Heart right ventricle (tissue), 16 donors: ENCODE data around the gene KDM3A. TPM values are rescaled to one million over a fixed set of nuclear protein-coding genes. Genes with fewer than 3 reads are reported as not detected.
A peak's percentile ranks its signal among the peaks of the same experiment; 100 is the strongest.

Experiments used
- ATAC-seq, 8 donors: fragments of 200-7000 bp; cut with Tn5 transposase; one replicate each; pipeline ENCODE4 v1.9.1; 2020; ENCODE audit warnings: mild to moderate bottlenecking in 8 of 8, moderate library complexity in 8 of 8, moderate number of reproducible peaks in 1 of 8
- DNase-seq, 2 donors: peaks; one replicate each; pipeline ENCODE4 v3.0.0-alpha.2; 2020
- H3K27ac ChIP-seq, 10 donors: fragments of 200-600 bp; sonication (generic) in 2 of 10; one replicate each; pipeline versions ENCODE4 v1.5.0 to v1.8.0; 2020 to 2022; ENCODE audit warnings: mild to moderate bottlenecking in 3 of 10
- H3K27me3 ChIP-seq, 7 donors: fragments of 200-600 bp; one replicate each; pipeline ENCODE4 v1.8.0; 2021 to 2022; ENCODE audit warnings: mild to moderate bottlenecking in 2 of 7
- H3K36me3 ChIP-seq, 9 donors: fragments of 200-600 bp; sonication (generic) in 1 of 9; one replicate each; pipeline versions ENCODE4 v1.5.0 to v1.8.0; 2020 to 2022; ENCODE audit warnings: mild to moderate bottlenecking in 2 of 9
- H3K4me1 ChIP-seq, 9 donors: fragments of 200-600 bp; sonication (generic) in 1 of 9; one replicate each; pipeline versions ENCODE4 v1.5.0 to v1.8.0; 2020 to 2022; ENCODE audit warnings: mild to moderate bottlenecking in 4 of 9
- H3K4me3 ChIP-seq, 10 donors: fragments of 200-600 bp; sonication (generic) in 2 of 10; one replicate each; pipeline versions ENCODE4 v1.5.0 to v1.8.0; 2020 to 2022; ENCODE audit warnings: mild to moderate bottlenecking in 7 of 10, moderate library complexity in 2 of 10
- H3K9me3 ChIP-seq, 11 donors: fragments of 200-600 bp in 10 of 11; sonication (generic) in 2 of 11; one replicate each; pipeline versions ENCODE4 v1.5.0 to v1.8.0; 2013 to 2022; ENCODE audit warnings: mild to moderate bottlenecking in 2 of 11, control low read depth in 1 of 11, moderate library complexity in 1 of 11
- WGBS, 2 donors: extraction: QIAGEN DNeasy Blood & Tissue Kit; methylation state at CpG; one replicate each; pipeline ENCODE4 v1.1.7; 2013; ENCODE audit warnings: inconsistent platforms in 1 of 2; 5-methylcytosine and 5-hydroxymethylcytosine counted together
- intact Hi-C, 10 donors: fragments of 100-400 bp; cut with DNase I; formaldehyde crosslinking; loops; one replicate each; pipeline versions ENCODE4 v1.11.1 to v1.14.2; 2022
- polyA plus RNA-seq, 2 donors: library from polyadenylated mRNA; stranded (reverse); fragments of 200-250 nt; gene quantifications; one replicate each; pipeline ENCODE4 v1.2.3, GENCODE V29; 2013
- total RNA-seq, 10 donors: library from RNA; stranded (reverse); fragmentation: NEBNext Ultra II Directional in 3 of 10; extraction: Animal tissue kit (Norgen Biotek cat#: 25700) in 3 of 10; gene quantifications; one replicate each; pipeline versions ENCODE4 v1.2.1 to v1.2.4, GENCODE V29; 2021 to 2023
- TF ChIP-seq, protein P1 (sequence below), 9 donors: fragments of 200-600 bp; sonication (generic) in 2 of 9; IDR thresholded peaks; one replicate each; pipeline versions ENCODE4 v1.5.0 to v1.8.0; 2021 to 2022; ENCODE audit warnings: antibody characterized with exemption in 9 of 9, mild to moderate bottlenecking in 5 of 9, moderate library complexity in 1 of 9
- donor health status: Arrhythmogenic right ventricular cardiomyopathy.
- donor health status: ischemic (EF 13 %, LVEDD 7.1; RV severe dilation, severe dysfunction).
- donor health status: healthy with polysubstance abuse.
- donor health status: DM: no; HTN: yes; CAD: no.
- donor health status: DM: no; HTN: no; CAD: no.
- donor health status: ischemic (EF 25% LVEDD 6.9; RV normal size, moderate dysfunction).
- donor health status: ischemic (EF 25% LVEDD 5.7; RV mildly dilated, moderate dysfunction).
- donor health status: healthy.
- donor health status: DM: yes; HTN: yes; CAD: no.
- donor health status: Ischemic cardiomyopathy.
- donor health status: ischemic (EF 35%, LVEDD 5.7; RV mildly dilated, moderate dysfunction).
- donor health status: nonischemic (EF 11% LVEDD 7.7; RV severe dilation, severe dysfunction).
- donor health status: DM: yes; HTN: yes; CAD: no.
- donor health status: PGD.
- donor health status: ischemic (EF 29% LVEDD 5.4; RV normal size, mild dysfunction).
- donor health status: nonischemic (EF 23%, LVEDD 6.1; RV moderate dilation, normal function).

The KDM3A gene
- total and polyA plus RNA-seq, 12 donors = 17.1 to 53.7 (median 33.1) TPM

DNA sequence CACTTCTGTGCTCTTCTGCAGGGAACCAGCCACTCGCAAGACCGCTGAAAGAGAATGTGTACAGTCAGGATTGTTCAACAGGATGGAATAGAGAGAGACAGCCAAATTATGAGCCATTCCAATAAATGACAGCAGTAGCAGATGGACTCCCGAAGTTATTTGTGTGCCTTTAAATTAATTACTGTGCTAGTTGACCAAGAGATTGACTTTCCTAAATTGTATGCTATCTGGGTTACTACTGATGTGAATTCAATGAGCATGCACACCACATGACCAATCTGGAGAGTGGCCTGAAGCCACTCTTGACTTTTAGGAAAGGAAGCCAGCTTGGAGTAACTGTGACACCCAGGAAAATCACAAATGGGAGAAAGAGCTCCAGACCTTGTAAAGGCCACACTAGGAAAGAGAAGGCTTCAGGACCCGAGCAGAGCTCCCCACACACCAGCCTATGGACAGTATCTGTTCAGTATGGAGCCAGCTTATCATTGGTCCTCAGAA is 69.3 kb downstream of the KDM3A start:
- H3K9me3 ChIP-seq = no peaks in the 10 kb centered on the region
- intact Hi-C loops = loop anchor here in 4 of 10 donors (10.0 kb wide), 3 partner anchors 104 to 254 kb away; partner anchors contain the start of gene RNF103 (in 1 of the 4)
- peaks cover 0 to 43% (median 19%) of the 10 kb centered on the region in 9 donors for H3K4me1 ChIP-seq
- H3K36me3 ChIP-seq = peaks cover 0 to 51% (median 22%) of the 10 kb centered on the region in 9 donors
- no peak for DNase-seq
- peak overlapping the region in 4 of 10 donors; percentile 19 to 42 (median 32) for H3K27ac ChIP-seq
- no peaks in the 10 kb centered on the region for H3K27me3 ChIP-seq
- peak in 2 of 8 donors; percentile 27 to 33 for ATAC-seq
- WGBS, 2 donors = 87 to 89% methylated on average over 4 of the region's 4 CpGs
- no peak overlapping the region for H3K4me3 ChIP-seq
- TF ChIP-seq, protein P1, sequence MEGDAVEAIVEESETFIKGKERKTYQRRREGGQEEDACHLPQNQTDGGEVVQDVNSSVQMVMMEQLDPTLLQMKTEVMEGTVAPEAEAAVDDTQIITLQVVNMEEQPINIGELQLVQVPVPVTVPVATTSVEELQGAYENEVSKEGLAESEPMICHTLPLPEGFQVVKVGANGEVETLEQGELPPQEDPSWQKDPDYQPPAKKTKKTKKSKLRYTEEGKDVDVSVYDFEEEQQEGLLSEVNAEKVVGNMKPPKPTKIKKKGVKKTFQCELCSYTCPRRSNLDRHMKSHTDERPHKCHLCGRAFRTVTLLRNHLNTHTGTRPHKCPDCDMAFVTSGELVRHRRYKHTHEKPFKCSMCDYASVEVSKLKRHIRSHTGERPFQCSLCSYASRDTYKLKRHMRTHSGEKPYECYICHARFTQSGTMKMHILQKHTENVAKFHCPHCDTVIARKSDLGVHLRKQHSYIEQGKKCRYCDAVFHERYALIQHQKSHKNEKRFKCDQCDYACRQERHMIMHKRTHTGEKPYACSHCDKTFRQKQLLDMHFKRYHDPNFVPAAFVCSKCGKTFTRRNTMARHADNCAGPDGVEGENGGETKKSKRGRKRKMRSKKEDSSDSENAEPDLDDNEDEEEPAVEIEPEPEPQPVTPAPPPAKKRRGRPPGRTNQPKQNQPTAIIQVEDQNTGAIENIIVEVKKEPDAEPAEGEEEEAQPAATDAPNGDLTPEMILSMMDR (IDR thresholded peaks at IDR 0.05) = no peak

DNA sequence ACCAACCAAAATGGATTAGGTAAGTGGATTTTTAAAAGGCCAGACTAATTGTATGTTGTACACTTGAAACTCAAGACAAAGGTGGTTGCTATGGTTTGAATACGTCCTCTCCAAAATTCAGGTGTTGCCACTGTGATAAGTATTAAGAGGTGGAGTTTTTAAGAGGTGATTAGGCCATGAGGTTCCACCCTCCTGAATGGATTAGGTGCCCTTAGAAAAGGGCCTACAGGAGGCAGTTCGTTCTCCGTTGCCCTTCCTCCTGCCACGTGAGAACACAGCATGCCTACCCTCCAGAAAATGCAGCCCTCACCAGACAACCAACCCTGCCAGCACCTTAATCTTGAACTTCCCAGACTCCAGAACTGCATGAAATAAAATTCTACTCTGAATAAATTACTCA is 70.9 kb downstream of the KDM3A start:
- DNase-seq = no peak
- ATAC-seq = no peak
- Histone ChIP-seq H3K27ac (no peak overlapping the region), H3K36me3 (peaks cover 0 to 36% (median 19%) of the 10 kb centered on the region in 9 donors), H3K27me3 (no peaks in the 10 kb centered on the region), H3K9me3 (no peaks in the 10 kb centered on the region), H3K4me1 (peaks cover 0 to 43% (median 19%) of the 10 kb centered on the region in 9 donors), H3K4me3 (no peak overlapping the region)
- TF ChIP-seq, protein P1 (IDR thresholded peaks at IDR 0.05) = no peak
- 74 to 86% methylated on average over 4 of the region's 4 CpGs for WGBS, 2 donors
- intact Hi-C loops = loop anchor here in 4 of 10 donors (10.0 kb wide), 3 partner anchors 103 to 253 kb away; partner anchors contain the start of gene RNF103 (in 1 of the 4)

DNA sequence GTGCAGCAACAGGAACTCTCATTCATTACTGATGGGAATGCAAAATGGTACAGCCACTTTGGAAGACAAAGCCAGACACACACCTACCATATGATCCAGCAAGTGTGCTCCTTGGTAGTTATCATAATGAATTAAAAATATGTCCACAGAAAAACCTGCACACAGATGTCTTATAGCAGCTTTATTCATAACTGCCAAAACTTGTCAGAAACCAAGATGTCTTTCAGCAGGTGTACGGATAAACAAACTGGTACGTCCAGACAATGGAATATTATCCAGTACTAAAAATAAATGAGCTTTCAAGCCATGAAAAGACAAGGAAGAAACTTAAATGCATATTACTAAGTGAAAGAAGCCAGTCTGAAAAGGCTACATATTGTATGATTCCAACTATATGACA is 71.7 kb downstream of the KDM3A start:
- no peak overlapping the region for H3K4me3 ChIP-seq
- H3K36me3 ChIP-seq = peaks cover 0 to 27% (median 19%) of the 10 kb centered on the region in 9 donors
- 48 to 54% methylated on average over 2 of the region's 2 CpGs for WGBS, 2 donors
- H3K27me3 ChIP-seq = no peaks in the 10 kb centered on the region
- no peaks in the 10 kb centered on the region for H3K9me3 ChIP-seq
- ATAC-seq (no peak), DNase-seq (no peak)
- H3K4me1 ChIP-seq = peaks cover 0 to 43% (median 19%) of the 10 kb centered on the region in 9 donors
- intact Hi-C loops = loop anchor here in 4 of 10 donors (10.0 kb wide), 3 partner anchors 102 to 252 kb away; partner anchors contain the start of gene RNF103 (in 1 of the 4)
- no peak overlapping the region for H3K27ac ChIP-seq
- TF ChIP-seq, protein P1 (IDR thresholded peaks at IDR 0.05) = no peak

DNA sequence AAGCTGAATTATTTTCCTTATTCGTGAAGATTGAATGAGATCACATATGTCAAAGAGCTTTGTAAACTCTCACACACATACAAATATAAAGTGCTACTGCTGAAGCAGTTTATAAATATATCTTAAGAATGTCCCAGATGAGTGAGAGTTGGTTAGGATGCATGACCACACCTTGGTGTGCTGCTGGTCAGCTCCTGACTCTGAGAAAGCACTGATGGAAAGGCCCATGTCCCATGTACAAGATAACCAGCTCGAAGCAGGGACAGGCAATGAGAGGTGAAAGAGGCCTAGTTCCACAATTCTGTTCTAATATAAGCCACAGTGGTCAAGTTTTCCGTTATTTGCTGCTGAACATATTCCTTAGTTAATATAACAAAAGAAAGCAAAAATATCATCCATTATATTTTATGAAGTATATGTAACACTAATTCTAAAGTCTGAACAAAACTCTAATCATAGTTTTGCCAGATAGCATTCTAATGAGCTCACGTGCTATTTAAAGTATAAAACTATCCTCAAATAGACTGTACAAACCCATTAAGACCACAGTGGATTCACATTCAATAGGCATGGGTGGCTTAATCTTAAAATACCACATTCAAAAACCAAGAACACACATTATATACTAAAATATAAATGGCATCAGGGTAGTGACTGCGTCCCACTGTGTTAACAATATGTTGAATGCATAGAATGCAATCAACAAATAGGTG is 72.9 kb downstream of the KDM3A start:
- H3K4me3 ChIP-seq = no peak overlapping the region
- peak overlapping the region in 2 of 10 donors; percentile 24 to 32 for H3K27ac ChIP-seq
- H3K27me3 ChIP-seq = no peaks in the 10 kb centered on the region
- intact Hi-C loops = loop anchor here in 4 of 10 donors (10.0 kb wide), 3 partner anchors 101 to 251 kb away; partner anchors contain the start of gene RNF103 (in 1 of the 4)
- peaks cover 0 to 47% (median 18%) of the 10 kb centered on the region in 9 donors for H3K4me1 ChIP-seq
- 71 to 83% methylated on average over 5 of the region's 5 CpGs for whole genome bisulfite sequencing, 2 donors
- peaks cover 0 to 16% (median 11%) of the 10 kb centered on the region in 9 donors for H3K36me3 ChIP-seq
- DNase-seq (no peak), ATAC-seq (peak in 1 of 8 donors; percentile 35)
- TF ChIP-seq, protein P1 (IDR thresholded peaks at IDR 0.05) = no peak
- H3K9me3 ChIP-seq = no peaks in the 10 kb centered on the region
